Cerebellar cortex (tissue), 1 donor: ENCODE results near the gene STX17.
"Not testable (repeated sequence)": the region's sequence is repeated elsewhere in the genome, so short reads cannot be mapped to it uniquely, and the experiment has no call there.

Experiments
- DNase-seq: peaks from one replicate; pipeline ENCODE4 v3.0.0-alpha.2; 2015; ENCODE audit warnings: low spot score

STX17 gene

DNA sequence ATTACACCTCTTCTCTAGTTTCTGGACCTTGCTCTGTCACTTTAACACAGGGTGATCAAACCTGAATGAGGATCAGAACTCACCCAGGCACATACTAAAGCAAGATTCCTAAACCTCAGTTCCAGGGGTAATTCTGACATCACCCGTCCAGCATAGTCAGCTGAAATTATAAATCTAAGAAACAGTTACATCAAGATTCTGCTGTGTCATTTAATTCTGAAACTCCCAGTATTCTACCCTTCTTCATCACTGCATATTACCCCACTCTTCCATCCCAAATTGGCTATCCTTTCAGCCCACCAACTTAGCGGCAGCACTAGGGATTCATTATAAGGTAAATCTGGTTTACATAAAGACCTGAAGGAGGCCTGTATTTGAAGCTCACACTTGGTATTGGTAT, 64.0 kb downstream of the STX17 start:
- no peak for DNase-seq

DNA sequence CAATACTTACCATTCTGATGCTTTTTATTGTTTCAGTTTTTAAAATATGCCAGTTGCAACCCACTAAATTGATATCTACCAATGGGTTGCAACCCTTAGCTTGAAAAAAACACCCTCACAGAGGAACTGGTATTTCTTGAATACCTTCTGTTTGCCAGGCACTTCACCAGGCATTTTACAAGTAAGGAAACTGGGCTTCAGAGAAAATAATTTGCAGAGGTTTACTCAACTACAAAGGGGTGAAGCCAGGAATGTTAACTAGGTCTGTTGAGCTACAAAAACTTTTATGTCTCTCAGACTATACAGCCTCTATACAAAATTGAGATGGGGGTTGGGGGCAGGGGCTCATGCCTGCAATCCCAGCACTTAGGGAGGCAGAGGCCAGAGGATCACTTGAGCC, 65.0 kb downstream of the STX17 start:
- DNase-seq, result no peak

DNA sequence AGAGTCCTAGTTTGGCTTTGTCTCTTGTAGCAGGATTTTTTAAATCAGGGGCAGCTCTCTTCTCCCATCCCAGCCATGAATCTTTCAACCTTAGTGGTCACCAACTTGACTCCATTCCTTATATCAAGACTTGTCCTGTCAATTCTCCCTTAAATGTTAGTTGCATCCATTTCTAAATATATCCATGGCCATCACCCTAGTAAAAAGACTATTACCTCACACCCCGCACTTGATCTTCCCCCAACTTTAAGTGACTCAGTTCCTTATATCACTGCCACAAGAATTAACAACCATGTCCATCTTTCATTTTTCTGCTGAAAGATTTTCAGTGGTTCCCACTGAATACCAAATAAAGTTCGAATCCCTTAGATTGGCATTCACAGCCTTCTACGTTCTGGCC, 67.0 kb downstream of the STX17 start:
- no peak for DNase-seq

DNA sequence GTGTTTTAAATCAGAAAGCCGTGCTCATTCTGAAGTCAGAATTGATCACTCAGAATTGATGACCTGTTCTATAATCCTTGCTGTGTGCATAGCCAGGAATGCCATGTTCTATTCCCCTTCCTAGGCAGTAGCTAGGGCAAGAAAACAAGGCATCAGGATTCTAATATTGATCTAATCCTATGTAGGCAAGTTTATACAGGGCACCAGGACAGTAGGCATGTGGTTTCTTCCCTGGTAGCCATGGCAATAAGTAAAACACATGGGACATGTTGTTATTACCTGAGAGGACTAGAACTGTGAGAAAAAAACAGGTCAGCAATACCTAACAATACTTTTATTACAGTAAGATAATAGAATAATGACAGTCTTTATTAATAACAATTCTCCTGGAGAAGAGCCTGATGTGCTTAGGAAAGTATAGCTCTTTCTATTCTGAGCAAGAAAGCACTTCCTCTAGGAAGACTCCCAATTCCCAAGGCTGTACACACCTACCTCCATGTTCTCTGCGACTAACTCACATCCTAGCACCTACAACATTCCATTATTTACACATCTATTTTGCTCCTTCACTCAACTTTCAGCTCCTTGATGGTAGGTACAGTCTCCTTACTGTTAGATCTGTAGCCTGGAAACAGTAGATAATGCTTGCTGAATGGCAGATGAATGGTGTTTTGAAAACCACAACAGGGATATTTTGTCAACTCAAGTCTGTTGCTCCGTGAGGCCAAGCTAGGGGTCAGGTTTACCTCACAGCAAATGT, 70.8 kb downstream of the STX17 start:
- DNase-seq, result no peak

DNA sequence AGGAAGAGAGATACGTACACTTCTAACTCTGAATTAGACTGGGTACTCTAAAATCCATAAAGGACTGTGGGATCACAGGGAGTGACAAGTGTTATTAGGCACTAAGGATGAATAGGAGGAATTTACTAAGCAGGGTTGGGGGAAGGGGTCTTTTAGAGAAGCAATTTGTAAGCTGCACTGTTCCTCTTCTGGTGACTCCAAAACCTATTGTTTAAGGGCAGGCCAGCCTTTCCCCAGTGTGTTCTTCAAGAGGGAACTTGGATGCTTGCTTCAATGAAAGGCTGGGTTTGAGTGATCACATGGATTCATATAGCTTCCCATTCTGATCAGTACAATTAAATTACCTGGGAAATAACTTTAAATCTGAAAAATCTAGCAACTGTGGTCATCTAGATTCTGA, 71.8 kb downstream of the STX17 start:
- DNase-seq, result no peak

DNA sequence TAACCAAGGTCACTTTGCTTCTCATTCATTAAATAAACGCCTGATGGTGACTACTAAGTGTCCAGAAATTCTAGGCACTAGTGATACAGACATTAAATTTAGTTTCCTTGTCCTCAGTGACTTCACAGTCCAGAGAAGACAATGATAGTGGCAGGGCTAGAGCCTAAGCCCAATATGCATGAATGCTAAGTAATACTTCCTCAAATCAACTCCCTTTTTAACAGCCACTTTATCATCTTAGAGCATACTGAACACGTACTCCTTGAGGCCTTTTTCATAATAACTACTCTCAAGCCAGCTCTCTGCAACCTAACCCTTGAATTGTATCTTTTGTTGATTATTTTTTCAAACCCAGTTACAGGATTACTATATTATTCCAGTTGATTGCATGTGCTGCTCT, 74.1 kb downstream of the STX17 start:
- DNase-seq, result no peak

DNA sequence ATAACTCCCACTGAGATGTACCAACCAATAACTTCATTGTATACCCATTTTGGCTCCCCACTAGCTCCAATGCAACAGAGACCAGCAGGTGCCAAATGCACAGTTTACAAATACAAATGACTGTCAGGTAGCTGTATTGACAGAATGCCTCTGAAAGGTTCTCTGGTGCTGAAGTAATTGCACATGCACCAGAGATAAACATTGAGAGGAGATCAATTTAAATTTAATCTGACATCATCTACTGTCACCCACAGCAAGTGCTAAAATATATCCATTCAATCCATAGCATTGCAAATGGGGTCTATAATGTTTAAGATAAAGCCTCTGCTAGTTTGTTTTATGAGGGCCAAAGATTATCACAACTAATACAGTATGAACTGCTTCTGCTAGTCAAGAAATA, 80.2 kb downstream of the STX17 start:
- DNase-seq, result no peak

DNA sequence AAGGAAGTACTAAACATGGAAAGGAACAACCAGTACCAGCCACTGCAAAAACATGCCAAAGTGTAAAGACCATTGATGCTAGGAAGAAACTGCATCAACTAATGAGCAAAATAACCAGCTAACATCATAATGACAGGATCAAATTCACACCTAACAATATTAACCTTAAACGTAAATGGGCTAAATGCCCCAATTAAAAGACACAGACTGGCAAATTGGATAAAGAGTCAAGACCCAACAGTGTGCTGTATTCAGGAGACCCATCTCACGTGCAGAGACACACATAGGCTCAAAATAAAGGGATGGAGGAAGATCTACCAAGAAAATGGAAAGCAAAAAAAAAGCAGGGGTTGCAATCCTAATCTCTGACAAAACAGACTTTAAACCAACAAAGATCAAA, 84.1 kb downstream of the STX17 start:
- DNase-seq, result not testable (repeated sequence)

DNA sequence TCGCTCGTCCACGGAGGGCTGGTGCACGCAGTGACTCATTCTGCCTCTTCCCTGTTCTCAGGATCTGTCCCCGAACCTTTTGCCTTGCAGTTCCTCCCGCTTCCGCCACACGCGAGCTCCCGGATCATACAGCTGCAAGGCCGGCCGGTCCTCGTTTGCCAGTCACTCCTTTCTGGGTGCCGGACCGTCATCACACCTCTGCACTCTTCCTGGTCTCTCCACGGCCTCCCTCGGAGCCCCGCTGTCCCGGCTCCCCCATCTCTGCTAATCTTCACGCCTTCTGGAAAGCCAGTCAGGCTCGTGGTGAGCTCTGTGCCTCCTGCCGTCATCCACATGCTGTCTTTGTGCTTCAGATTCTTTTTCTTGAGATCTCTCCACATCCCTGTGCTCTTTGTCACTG, 91.8 kb downstream of the STX17 start:
- no peak for DNase-seq

DNA sequence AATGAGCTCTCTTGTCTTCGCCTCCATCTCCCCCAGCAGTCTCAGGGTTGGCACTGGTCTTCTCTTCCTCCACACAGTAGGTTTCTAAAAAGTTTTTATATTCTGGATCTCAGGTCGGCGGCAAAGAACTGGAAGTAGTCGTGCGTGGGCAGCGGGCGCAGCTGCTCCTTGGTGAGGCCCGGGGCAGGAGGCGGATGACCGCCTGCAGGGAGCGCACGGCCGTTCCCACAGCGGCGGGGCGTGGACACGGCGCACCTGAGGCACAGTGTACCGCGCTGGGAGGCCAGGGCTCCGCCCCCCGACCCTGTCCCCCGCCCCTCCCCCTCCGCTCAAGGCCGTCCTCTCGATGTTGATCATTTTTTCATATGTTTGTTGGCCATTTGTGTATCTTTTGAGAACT, 92.4 kb downstream of the STX17 start:
- no peak for DNase-seq

DNA sequence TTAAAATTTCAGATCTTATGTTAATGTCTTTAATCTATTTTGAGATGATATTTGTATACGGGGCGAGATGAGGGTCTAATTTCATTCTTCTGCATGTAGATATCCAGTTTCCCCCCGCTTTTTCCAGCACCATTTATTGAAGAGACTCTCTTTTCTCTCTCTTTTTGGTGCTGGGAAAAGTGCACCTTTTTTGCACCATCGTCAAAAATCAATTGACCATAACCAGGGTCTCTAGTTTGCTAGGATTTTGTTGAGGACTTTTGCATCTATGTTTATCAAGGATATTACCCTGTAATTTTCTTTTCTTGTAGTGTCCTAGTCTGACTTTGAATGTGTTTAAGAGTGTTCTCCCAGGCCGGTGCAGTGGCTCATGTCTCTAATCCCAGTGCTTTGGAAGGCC, 93.3 kb downstream of the STX17 start:
- DNase-seq, result no peak

DNA sequence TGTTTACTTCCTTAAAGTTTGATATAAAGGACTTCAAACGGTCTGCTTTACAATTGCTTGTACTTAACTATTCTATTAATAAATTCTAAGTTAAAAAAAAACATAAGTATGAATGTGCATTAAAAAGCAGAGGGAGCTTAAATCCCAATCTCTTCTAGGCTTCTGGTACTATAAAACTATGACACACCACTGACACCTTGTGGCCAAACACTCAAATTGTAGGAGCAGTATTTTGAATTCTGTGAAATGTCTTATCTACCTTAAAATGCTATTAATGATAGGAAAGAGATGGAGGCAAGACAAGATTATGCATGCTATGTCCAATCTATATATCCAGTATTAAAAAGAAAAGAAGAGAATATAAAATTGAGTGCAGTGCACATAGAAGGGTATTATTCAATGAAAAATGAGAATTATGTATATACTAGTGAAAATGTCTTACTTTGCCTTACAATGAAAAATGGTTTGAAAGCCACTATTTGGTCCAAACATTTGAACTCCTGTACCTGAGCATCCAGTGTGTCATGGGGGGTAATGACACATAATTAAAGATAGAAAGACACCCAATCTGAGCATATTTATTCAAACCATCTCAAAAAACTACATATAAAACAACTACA, 104.7 kb downstream of the STX17 start:
- peak; percentile 35 for DNase-seq

DNA sequence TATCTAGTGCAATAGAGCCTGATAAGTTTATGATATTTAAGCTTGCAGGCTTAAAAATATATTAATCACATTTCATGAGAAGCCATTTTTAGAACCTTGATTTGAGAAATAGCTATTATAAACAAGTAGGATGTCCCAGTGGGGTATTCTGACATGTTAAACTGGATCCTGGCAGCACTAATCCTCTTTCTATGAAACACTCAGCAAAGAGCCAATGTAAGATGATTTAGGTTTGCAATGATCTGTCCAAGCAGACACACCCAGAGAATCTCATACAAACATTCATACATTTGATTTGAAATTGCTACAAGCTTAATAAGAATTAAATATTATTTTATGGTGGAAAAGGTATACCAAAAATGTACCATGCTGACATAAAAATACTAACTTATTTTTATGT, 105.8 kb downstream of the STX17 start:
- DNase-seq, result no peak

DNA sequence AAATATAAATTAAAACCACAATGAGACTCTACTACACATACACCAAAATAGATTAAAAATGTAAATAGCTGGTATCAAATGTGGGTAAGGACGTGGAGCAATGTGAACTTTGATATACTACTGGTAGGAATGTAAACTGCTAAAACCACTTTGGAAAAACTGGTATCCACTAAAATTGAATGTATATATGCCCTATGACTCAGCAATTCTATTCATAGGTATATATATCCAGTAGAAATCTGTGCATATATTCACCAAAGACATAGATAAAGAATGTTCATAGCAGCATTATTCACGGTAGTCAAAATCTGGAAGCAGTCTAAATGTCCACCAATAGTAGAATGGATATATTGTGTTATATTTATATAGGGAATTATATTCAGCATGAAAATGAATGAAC, 107.1 kb downstream of the STX17 start:
- no peak for DNase-seq

DNA sequence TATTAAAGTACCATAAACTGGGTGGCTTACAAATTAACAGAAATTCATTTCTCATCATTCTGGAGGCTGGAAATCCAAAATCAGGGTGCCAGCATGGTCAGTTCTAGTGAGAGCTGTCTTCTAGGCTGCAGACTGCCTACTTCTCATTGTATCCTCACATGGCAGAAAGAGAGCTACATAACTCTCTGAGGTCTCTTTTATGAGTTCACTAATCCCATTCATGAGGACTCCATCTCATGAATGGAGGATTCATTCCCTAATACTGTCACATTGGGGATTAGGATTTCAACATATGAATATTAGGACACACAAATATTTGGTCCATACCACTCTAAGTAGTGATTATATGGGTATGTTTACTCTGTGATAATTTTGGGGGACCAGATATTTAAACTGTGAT, 108.4 kb downstream of the STX17 start:
- DNase-seq, result no peak

DNA sequence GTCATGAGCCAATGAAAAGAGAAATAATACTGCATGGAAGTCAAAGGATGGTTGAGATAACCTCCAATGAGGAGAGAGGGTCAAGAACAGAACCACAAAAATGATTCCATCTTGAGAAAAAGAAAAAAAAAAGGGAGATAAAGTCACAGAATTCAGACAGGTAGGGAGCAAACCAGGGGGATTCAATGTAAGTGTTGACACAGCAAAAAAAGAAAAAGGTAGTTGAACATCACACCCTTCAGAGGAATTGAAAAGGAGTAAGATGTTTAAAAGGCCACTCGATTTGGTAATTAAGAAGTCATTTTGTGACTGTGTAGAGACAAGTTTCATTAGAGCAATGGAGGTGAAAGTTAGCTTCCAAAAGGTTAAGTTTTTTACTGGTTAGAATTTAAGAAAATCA, 113.1 kb downstream of the STX17 start:
- DNase-seq, result no peak
